HCT116 (cell line): Measurements from ENCODE around the gene CFAP46. TPM values are rescaled to one million over a fixed set of nuclear protein-coding genes. Genes with fewer than 3 reads are reported as not detected.

Source experiments
- ATAC-seq: fragments of 200-7000 bp; cut with Tn5 transposase; 2 replicates; pipeline ENCODE4 v1.9.1; 2020; ENCODE audit warnings: mild to moderate bottlenecking, moderate library complexity
- BruUV-seq: library from RNA; stranded (reverse); fragments of 400-500 nt; replicated peaks from 2 replicates; lab custom pipeline; 2021; lab: Mats Ljungman, UMichigan
- CTCF ChIA-PET: fragments of 300-600 bp; sonication (Branson Sonifier 250); formaldehyde crosslinking; loops from one replicate; lab custom pipeline; 2021; ENCODE audit warnings: antibody characterized with exemption; lab: Charles Lee
- POLR2A ChIA-PET: fragments of 300-600, 350-600 bp; sonication (Branson Sonifier 250); formaldehyde crosslinking; loops from one replicate; lab custom pipeline; 2021; ENCODE audit warnings: antibody characterized with exemption; lab: Charles Lee
- RAD21 ChIA-PET, 2 experiments: fragments of 300-600 bp; sonication (Branson Sonifier 250); formaldehyde crosslinking; loops; one replicate each; lab custom pipeline; 2023; ENCODE audit warnings: low total read pairs in 2 of 2; ENCODE audit not compliant: uncharacterized antibody in 2 of 2, unreplicated experiment in 2 of 2, low non-redundant PET in 1 of 2; lab: Charles Lee
- DNase-seq: peaks from one replicate; pipeline ENCODE4 v3.0.0-alpha.2; 2010; ENCODE audit warnings: low read depth, low spot score
- H2AFZ ChIP-seq: fragments of 200-600 bp; shearing (Covaris generic), sonication (generic); 2 replicates; pipeline ENCODE4 v1.6.1; 2017; ENCODE audit warnings: low read depth, mixed run types, mixed read lengths, antibody characterized with exemption, low read length; ENCODE audit not compliant: poor library complexity, severe bottlenecking
- H3K27ac ChIP-seq: 2 replicates; pipeline ENCODE4 v1.5.1; 2012; ENCODE audit warnings: low read depth, low read length
- H3K27me3 ChIP-seq: fragments of 200-600 bp; sonication (generic); 2 replicates; pipeline ENCODE4 v1.6.1; 2016; ENCODE audit warnings: mixed run types, low read length, mixed read lengths; ENCODE audit not compliant: insufficient read depth
- H3K36me3 ChIP-seq, 2 experiments: fragments of 200-500 bp in 1 of 2; fragments of 200-600 bp in 1 of 2; sonication (Bioruptor generic) in 1 of 2; sonication (generic) in 1 of 2; 2 replicates each; pipeline versions ENCODE4 v1.5.1 to v1.6.1; 2014 to 2016; ENCODE audit warnings: low read length in 2 of 2, inconsistent platforms in 1 of 2, mixed read lengths in 1 of 2, mixed run types in 1 of 2; ENCODE audit not compliant: insufficient read depth in 2 of 2, control insufficient read depth in 1 of 2
- H3K4me1 ChIP-seq, 2 experiments: fragments of 200-600 bp in 1 of 2; sonication (generic) in 1 of 2; 2 replicates each; pipeline versions ENCODE4 v1.5.1 to v1.6.1; 2012 to 2017; ENCODE audit warnings: low read length in 2 of 2, inconsistent platforms in 1 of 2, mild to moderate bottlenecking in 1 of 2, mixed read lengths in 1 of 2, mixed run types in 1 of 2, moderate library complexity in 1 of 2; ENCODE audit not compliant: insufficient read depth in 2 of 2, control insufficient read depth in 1 of 2
- H3K4me2 ChIP-seq: fragments of 200-600 bp; sonication (generic); 2 replicates; pipeline ENCODE4 v1.6.1; 2017; ENCODE audit warnings: mixed run types, low read length, mixed read lengths
- H3K4me3 ChIP-seq, 2 experiments: fragments of 200-600 bp in 1 of 2; sonication (generic) in 1 of 2; replicated peaks in 1 of 2; 2 replicates each; pipeline ENCODE4 v1.5.1; 2011 to 2016; ENCODE audit warnings: low read length in 2 of 2, control low read depth in 1 of 2, low read depth in 1 of 2, mild to moderate bottlenecking in 1 of 2, mixed read lengths in 1 of 2, mixed run types in 1 of 2
- H3K79me2 ChIP-seq: fragments of 200-600 bp; sonication (generic); 2 replicates; pipeline ENCODE4 v1.6.1; 2017; ENCODE audit warnings: mild to moderate bottlenecking, mixed run types, low read length, moderate library complexity, mixed read lengths; ENCODE audit not compliant: insufficient read depth
- H3K9ac ChIP-seq: fragments of 200-600 bp; sonication (generic); 2 replicates; pipeline ENCODE4 v1.6.1; 2016; ENCODE audit warnings: low read length, mixed read lengths
- H3K9me2 ChIP-seq: fragments of 200-600 bp; sonication (generic), shearing (Covaris generic); 2 replicates; pipeline ENCODE4 v1.6.1; 2017; ENCODE audit warnings: mixed run types, mild to moderate bottlenecking, moderate library complexity; ENCODE audit not compliant: insufficient read depth
- H3K9me3 ChIP-seq, 2 experiments: fragments of 200-500 bp in 1 of 2; fragments of 200-600 bp in 1 of 2; sonication (Bioruptor generic) in 1 of 2; sonication (generic) in 1 of 2; 2 replicates each; pipeline ENCODE4 v1.6.1; 2014 to 2017; ENCODE audit warnings: low read length in 2 of 2, mixed read lengths in 2 of 2, inconsistent platforms in 1 of 2, low read depth in 1 of 2, mild to moderate bottlenecking in 1 of 2, mixed run types in 1 of 2, moderate library complexity in 1 of 2; ENCODE audit not compliant: control insufficient read depth in 1 of 2, insufficient read depth in 1 of 2
- H4K20me1 ChIP-seq: fragments of 200-600 bp; sonication (generic), shearing (Covaris generic); 2 replicates; pipeline ENCODE4 v1.6.1; 2017; ENCODE audit warnings: mixed run types, mild to moderate bottlenecking, moderate library complexity; ENCODE audit not compliant: insufficient read depth
- CBX3 ChIP-seq: IDR thresholded peaks from 2 replicates; pipeline ENCODE4 v1.6.1; 2012; ENCODE audit warnings: low read depth
- CEBPB ChIP-seq: IDR thresholded peaks from 2 replicates; pipeline ENCODE4 v1.6.1; 2012; ENCODE audit warnings: low read depth
- CTCF ChIP-seq, 3 experiments: fragments of 200-600 bp in 1 of 3; sonication (generic) in 1 of 3; IDR thresholded peaks in 2 of 3; conservative IDR thresholded peaks in 1 of 3; 2 replicates each; pipeline ENCODE4 v1.5.1; 2012 to 2017; ENCODE audit warnings: low read depth in 2 of 3, low read length in 2 of 3, antibody characterized with exemption in 1 of 3, borderline replicate concordance in 1 of 3, control low read depth in 1 of 3, mild to moderate bottlenecking in 1 of 3, mixed read lengths in 1 of 3, mixed run types in 1 of 3, moderate library complexity in 1 of 3; ENCODE audit not compliant: insufficient read depth in 1 of 3
- ELF1 ChIP-seq: IDR thresholded peaks from 2 replicates; pipeline ENCODE4 v1.6.1; 2012; ENCODE audit warnings: low read depth, borderline replicate concordance
- EZH2phosphoT487 ChIP-seq: fragments of 200-600 bp; IDR thresholded peaks from 2 replicates; pipeline ENCODE4 v1.6.1; 2018; ENCODE audit warnings: antibody characterized with exemption, borderline replicate concordance
- FOSL1 ChIP-seq: IDR thresholded peaks from 2 replicates; pipeline ENCODE4 v1.6.1; 2012; ENCODE audit warnings: low read depth
- JUND ChIP-seq: IDR thresholded peaks from 2 replicates; pipeline ENCODE4 v1.6.1; 2012
- MAX ChIP-seq: IDR thresholded peaks from 2 replicates; pipeline ENCODE4 v1.6.1; 2012
- POLR2AphosphoS5 ChIP-seq: IDR thresholded peaks from 2 replicates; pipeline ENCODE4 v1.6.1; 2011; ENCODE audit warnings: mild to moderate bottlenecking, low read depth, low read length, moderate library complexity
- SIN3A ChIP-seq: IDR thresholded peaks from 2 replicates; pipeline ENCODE4 v1.6.1; 2012; ENCODE audit warnings: low read depth
- SP1 ChIP-seq: IDR thresholded peaks from 2 replicates; pipeline ENCODE4 v1.6.1; 2012; ENCODE audit warnings: low read depth
- SRF ChIP-seq: IDR thresholded peaks from 2 replicates; pipeline ENCODE4 v1.6.1; 2012; ENCODE audit warnings: low read depth
- TCF7L2 ChIP-seq: IDR thresholded peaks from 2 replicates; pipeline ENCODE4 v1.7.0; 2011; ENCODE audit warnings: borderline replicate concordance, inconsistent platforms; ENCODE audit not compliant: insufficient read depth, insufficient read length; ENCODE audit errors: extremely low read depth
- ZFX ChIP-seq: fragments of 450-650 bp; IDR thresholded peaks from 2 replicates; pipeline ENCODE4 v1.6.1; 2017
- ZNF274 ChIP-seq: fragments of 200-500 bp; sonication (Bioruptor generic); IDR thresholded peaks from 2 replicates; pipeline ENCODE4 v1.6.1; 2014; ENCODE audit warnings: mild to moderate bottlenecking, low read depth, low read length, inconsistent platforms
- intact Hi-C: fragments of 100-400 bp; cut with micrococcal nuclease; formaldehyde crosslinking; loops from 2 replicates; pipeline ENCODE4 v1.10.0; 2022
- total RNA-seq: library from RNA; stranded (reverse); gene quantifications from one replicate; pipeline ENCODE4 v1.2.1, GENCODE V29; 2021; ENCODE audit not compliant: unreplicated experiment
- TF ChIP-seq, protein P1 (sequence below): IDR thresholded peaks from 2 replicates; pipeline ENCODE4 v1.6.1; 2012

CFAP46 gene
- total RNA-seq, 1 experiment from 2014 or later, result 1.4 TPM

DNA sequence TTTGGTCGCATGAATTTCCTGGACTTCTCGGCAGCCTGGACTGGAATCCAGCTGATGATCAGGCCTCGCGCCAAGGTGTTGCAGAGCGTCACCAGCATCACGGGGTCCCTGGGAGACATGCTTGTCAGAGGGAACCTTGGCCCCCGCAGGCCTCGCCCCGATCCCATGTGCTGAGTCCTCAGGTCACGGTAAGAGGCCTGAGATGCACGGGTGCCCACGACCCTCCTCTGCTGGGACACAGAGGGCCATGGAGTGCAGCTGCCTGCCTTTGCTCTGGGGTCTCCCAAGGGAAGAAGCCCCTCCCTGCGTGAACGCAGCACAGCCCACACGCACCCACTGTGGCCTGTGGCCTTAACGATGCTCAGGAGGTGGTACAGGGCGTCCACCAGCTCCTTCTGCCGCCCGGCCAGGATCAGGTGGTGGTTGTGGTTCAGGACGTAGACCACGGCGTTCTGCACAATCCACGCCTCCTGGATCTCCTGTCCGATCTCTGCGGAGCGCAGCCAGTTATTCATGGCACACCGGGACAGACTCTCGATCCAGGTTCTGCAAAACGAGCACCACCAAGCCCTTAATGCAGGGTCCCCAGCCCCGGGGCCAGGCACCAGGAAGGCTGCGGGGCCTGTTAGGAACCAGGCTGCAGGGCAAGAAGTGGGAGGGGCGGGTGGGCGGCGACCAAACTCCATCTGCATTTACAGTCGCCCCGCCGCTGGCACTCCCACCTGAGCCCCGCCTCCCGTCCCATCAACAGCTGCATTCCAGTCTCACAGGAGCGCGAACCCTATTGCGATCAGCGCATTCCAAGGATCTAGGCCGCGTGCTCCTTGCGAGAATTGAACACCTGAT, 29.4 kb downstream of the CFAP46 start:
- Histone ChIP-seq H3K9me2 (no peaks in the 10 kb centered on the region), H3K36me3 (no peaks in the 10 kb centered on the region), H3K27me3 (no peaks in the 10 kb centered on the region), H3K27ac (no peak overlapping the region), H2AFZ (no peak overlapping the region), H3K4me1 (no peaks in the 10 kb centered on the region), H3K4me3 (no peak overlapping the region), H3K79me2 (no peaks in the 10 kb centered on the region), H3K4me2 (no peak overlapping the region), H3K9me3 (no peaks in the 10 kb centered on the region), H4K20me1 (no peaks in the 10 kb centered on the region), H3K9ac (no peak overlapping the region)
- TF ChIP-seq MAX, result no peak
- no peak for TF ChIP-seq CEBPB
- TF ChIP-seq FOSL1, result no peak
- TF ChIP-seq, protein P1, sequence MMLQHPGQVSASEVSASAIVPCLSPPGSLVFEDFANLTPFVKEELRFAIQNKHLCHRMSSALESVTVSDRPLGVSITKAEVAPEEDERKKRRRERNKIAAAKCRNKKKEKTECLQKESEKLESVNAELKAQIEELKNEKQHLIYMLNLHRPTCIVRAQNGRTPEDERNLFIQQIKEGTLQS, result no peak
- TF ChIP-seq CBX3, result no peak
- TF ChIP-seq CTCF (IDR thresholded peaks at IDR 0.05 in 2 of 3, conservative IDR thresholded peaks at IDR 0.05 in 1 of 3; ENCODE audit: borderline replicate concordance in 1 of 3, insufficient read depth in 1 of 3, low read depth in 2 of 3, low read length in 2 of 3), result no peak
- no peak for TF ChIP-seq TCF7L2
- TF ChIP-seq POLR2AphosphoS5, result no peak
- no peak for TF ChIP-seq EZH2phosphoT487
- no peak for TF ChIP-seq SRF
- TF ChIP-seq ELF1, result no peak
- TF ChIP-seq ZFX, result no peak
- TF ChIP-seq ZNF274, result no peak
- TF ChIP-seq JUND, result no peak
- no peak for TF ChIP-seq SP1
- no peak for TF ChIP-seq SIN3A
- ChIA-PET CTCF (no interaction called here), RAD21 (no interaction called here), POLR2A (no interaction called here)
- ATAC-seq, result no peak
- BruUV-seq, result no TSS peak
- DNase-seq, result no peak
- intact Hi-C loops, result no loop called here
